H1 (cell line): Measurements from ENCODE around the gene DTNB. TPM values are rescaled to one million over a fixed set of nuclear protein-coding genes. Genes with fewer than 3 reads are reported as not detected.

Experiments
- CTCF ChIA-PET: fragments of 300-600 bp; sonication (Branson Sonifier 250); formaldehyde crosslinking; loops from one replicate; lab custom pipeline; 2021; ENCODE audit not compliant: partially characterized antibody; lab: Charles Lee
- POLR2A ChIA-PET: fragments of 300-600 bp; sonication (Branson Sonifier 250); formaldehyde crosslinking; loops from one replicate; lab custom pipeline; 2021; ENCODE audit warnings: inconsistent platforms; ENCODE audit not compliant: partially characterized antibody; lab: Charles Lee
- DNase-seq, 2 experiments: peaks; one replicate each; pipeline versions ENCODE4 v3.0.0 to v3.0.0-alpha.2; 2010 to 2022; ENCODE audit warnings: low spot score in 2 of 2, low read depth in 1 of 2, mixed read lengths in 1 of 2
- FAIRE-seq: peaks from 2 replicates; lab custom pipeline; 2011; peaks lifted over from hg19 to GRCh38; lab: Jason Lieb, UNC
- H2AFZ ChIP-seq: 2 replicates; pipeline ENCODE4 v1.8.1; 2012; ENCODE audit warnings: low read length, inconsistent platforms
- H2AK5ac ChIP-seq: 2 replicates; pipeline ENCODE4 v1.6.1; 2013; ENCODE audit warnings: low read depth, low read length
- H2BK120ac ChIP-seq: replicated peaks from 2 replicates; pipeline ENCODE3; 2013; ENCODE audit warnings: low read depth, low read length, inconsistent platforms
- H2BK12ac ChIP-seq: 2 replicates; pipeline ENCODE4 v1.6.1; 2013; ENCODE audit warnings: low read depth, low read length
- H2BK15ac ChIP-seq: 2 replicates; pipeline ENCODE4 v1.6.1; 2013; ENCODE audit warnings: low read length
- H2BK20ac ChIP-seq: 2 replicates; pipeline ENCODE4 v1.6.1; 2013; ENCODE audit warnings: low read length
- H2BK5ac ChIP-seq: 2 replicates; pipeline ENCODE4 v1.6.1; 2013; ENCODE audit warnings: low read depth, low read length
- H3K14ac ChIP-seq: 2 replicates; pipeline ENCODE4 v1.6.1; 2013; ENCODE audit warnings: inconsistent platforms; ENCODE audit not compliant: insufficient read length
- H3K18ac ChIP-seq: 2 replicates; pipeline ENCODE4 v1.6.1; 2013; ENCODE audit warnings: low read length; ENCODE audit errors: extremely low read depth
- H3K23ac ChIP-seq: 2 replicates; pipeline ENCODE4 v1.6.1; 2013; ENCODE audit warnings: inconsistent platforms; ENCODE audit not compliant: insufficient read length
- H3K23me2 ChIP-seq: 2 replicates; pipeline ENCODE4 v1.6.1; 2013; ENCODE audit warnings: low read depth, low read length
- H3K27ac ChIP-seq: 2 replicates; pipeline ENCODE4 v1.6.1; 2011; ENCODE audit warnings: low read depth, low read length, inconsistent platforms
- H3K27me3 ChIP-seq, 4 experiments: replicated peaks in 1 of 4; 1 replicate in 1 of 4; 2 replicates in 3 of 4; pipeline versions ENCODE4 v1.6.1 to v1.8.1; 2011 to 2013; ENCODE audit warnings: low read length in 3 of 4, mild to moderate bottlenecking in 3 of 4, inconsistent platforms in 2 of 4, mixed read lengths in 2 of 4, moderate library complexity in 1 of 4; ENCODE audit not compliant: control insufficient read depth in 3 of 4, insufficient read depth in 3 of 4; ENCODE audit errors: extremely low read depth in 1 of 4
- H3K36me3 ChIP-seq, 4 experiments: 2 replicates each; pipeline versions ENCODE4 v1.6.1 to v1.8.1; 2011 to 2013; ENCODE audit warnings: mild to moderate bottlenecking in 4 of 4, low read length in 3 of 4, moderate library complexity in 2 of 4, control low read depth in 1 of 4, inconsistent platforms in 1 of 4; ENCODE audit not compliant: insufficient read depth in 4 of 4, control insufficient read depth in 2 of 4
- H3K4ac ChIP-seq: replicated peaks from 2 replicates; pipeline ENCODE3; 2013; ENCODE audit warnings: low read length, low read depth, mixed read lengths, inconsistent platforms; ENCODE audit not compliant: insufficient read length
- H3K4me1 ChIP-seq, 4 experiments: replicated peaks in 1 of 4; 1 replicate in 1 of 4; 2 replicates in 3 of 4; pipeline versions ENCODE4 v1.6.1 to v1.8.1; 2011 to 2013; ENCODE audit warnings: low read length in 3 of 4, inconsistent platforms in 2 of 4, mixed read lengths in 1 of 4; ENCODE audit not compliant: insufficient read depth in 4 of 4, control insufficient read depth in 3 of 4
- H3K4me2 ChIP-seq, 2 experiments: 2 replicates each; pipeline versions ENCODE4 v1.6.1 to v1.8.1; 2011 to 2013; ENCODE audit warnings: low read depth in 2 of 2, low read length in 2 of 2, control low read depth in 1 of 2, inconsistent platforms in 1 of 2, mild to moderate bottlenecking in 1 of 2; ENCODE audit not compliant: insufficient read depth in 1 of 2
- H3K4me3 ChIP-seq, 4 experiments: fragments of 200-600, 300-600 bp in 1 of 4; sonication (generic), shearing (Covaris generic), sonication (Bioruptor Twin) in 1 of 4; 2 replicates each; pipeline versions ENCODE4 v1.5.1 to v1.8.1; 2011 to 2016; ENCODE audit warnings: low read length in 4 of 4, low read depth in 3 of 4, control low read depth in 2 of 4, inconsistent platforms in 2 of 4, mild to moderate bottlenecking in 2 of 4, mixed read lengths in 1 of 4, moderate library complexity in 1 of 4; ENCODE audit not compliant: insufficient read depth in 2 of 4; ENCODE audit errors: extremely low read depth in 1 of 4
- H3K56ac ChIP-seq: replicated peaks from 2 replicates; pipeline ENCODE3; 2013; ENCODE audit warnings: low read depth, mild to moderate bottlenecking, mixed read lengths, low read length, inconsistent platforms; ENCODE audit not compliant: insufficient read length
- H3K79me1 ChIP-seq: 2 replicates; pipeline ENCODE4 v1.6.1; 2013; ENCODE audit warnings: low read depth, low read length, control low read depth
- H3K79me2 ChIP-seq, 2 experiments: 2 replicates each; pipeline versions ENCODE4 v1.6.1 to v1.8.1; 2012 to 2013; ENCODE audit warnings: low read length in 2 of 2, mild to moderate bottlenecking in 2 of 2, inconsistent platforms in 1 of 2; ENCODE audit not compliant: insufficient read depth in 2 of 2, control insufficient read depth in 1 of 2
- H3K9ac ChIP-seq, 4 experiments: replicated peaks in 1 of 4; 1 replicate in 1 of 4; 2 replicates in 3 of 4; pipeline versions ENCODE4 v1.6.1 to v1.8.1; 2011 to 2013; ENCODE audit warnings: low read depth in 3 of 4, low read length in 3 of 4, control low read depth in 2 of 4, mild to moderate bottlenecking in 2 of 4, moderate library complexity in 2 of 4, inconsistent platforms in 1 of 4; ENCODE audit errors: extremely low read depth in 1 of 4
- H3K9me3 ChIP-seq, 2 experiments: 2 replicates each; pipeline versions ENCODE4 v1.6.1 to v1.8.1; 2012 to 2013; ENCODE audit warnings: mild to moderate bottlenecking in 2 of 2, moderate library complexity in 2 of 2, control low read depth in 1 of 2, inconsistent platforms in 1 of 2, low read depth in 1 of 2, low read length in 1 of 2, mixed read lengths in 1 of 2; ENCODE audit not compliant: insufficient read depth in 2 of 2
- H4K20me1 ChIP-seq, 2 experiments: replicated peaks in 1 of 2; 2 replicates each; pipeline versions ENCODE3 to v1.8.1; 2011 to 2013; ENCODE audit warnings: inconsistent platforms in 2 of 2, low read length in 2 of 2, mild to moderate bottlenecking in 1 of 2; ENCODE audit not compliant: insufficient read depth in 2 of 2, control insufficient read depth in 1 of 2
- H4K5ac ChIP-seq: 2 replicates; pipeline ENCODE4 v1.6.1; 2013; ENCODE audit warnings: low read length, low read depth, mixed read lengths, inconsistent platforms; ENCODE audit not compliant: insufficient read length
- H4K8ac ChIP-seq: 2 replicates; pipeline ENCODE4 v1.8.0; 2013; ENCODE audit warnings: mild to moderate bottlenecking, moderate library complexity, low read length, inconsistent platforms; ENCODE audit not compliant: insufficient read depth; ENCODE audit errors: extremely low read depth
- H4K91ac ChIP-seq: replicated peaks from 2 replicates; pipeline ENCODE3; 2013; ENCODE audit warnings: low read length, mixed read lengths, inconsistent platforms; ENCODE audit not compliant: insufficient read length
- FOSL1 ChIP-seq: IDR thresholded peaks from 2 replicates; pipeline ENCODE4 v1.6.1; 2011; ENCODE audit warnings: mild to moderate bottlenecking, low read depth, low read length, moderate library complexity; ENCODE audit not compliant: insufficient read depth
- MAFK ChIP-seq: IDR thresholded peaks from 2 replicates; pipeline ENCODE4 v1.6.1; 2012; ENCODE audit warnings: low read depth, mild to moderate bottlenecking, improper control_type of control experiment, low read length
- NRF1 ChIP-seq: IDR thresholded peaks from 2 replicates; pipeline ENCODE4 v1.6.1; 2011; ENCODE audit warnings: mild to moderate bottlenecking, low read depth, low read length, improper control_type of control experiment
- RBBP5 ChIP-seq: IDR thresholded peaks from 2 replicates; pipeline ENCODE4 v1.7.1; 2012; ENCODE audit warnings: low read depth, mild to moderate bottlenecking, inconsistent platforms, low read length, moderate library complexity, borderline replicate concordance
- TCF12 ChIP-seq: IDR thresholded peaks from 2 replicates; pipeline ENCODE4 v1.6.1; 2011; ENCODE audit warnings: low read depth, mild to moderate bottlenecking, low read length
- polyA plus RNA-seq, 7 experiments: library from polyadenylated mRNA; depleted of rRNA in 3 of 7; stranded (reverse) in 5 of 7; unstranded in 2 of 7; fragments of >200 nt in 5 of 7; fragments of 200-250 nt in 2 of 7; gene quantifications; 1 replicate in 5 of 7; 2 replicates in 1 of 7; 4 replicates in 1 of 7; pipeline versions ENCODE4 v1.2.1 to v1.2.3, GENCODE V29; 2011 to 2013; ENCODE audit warnings: missing spikeins in 2 of 7, mixed read lengths in 2 of 7
- total RNA-seq: library from RNA; stranded (reverse); fragmentation: NEBNext Ultra II Directional; extraction: Animal tissue kit (Norgen Biotek cat#: 25700); gene quantifications from 2 replicates; pipeline ENCODE4 v1.2.1, GENCODE V29; 2021
- TF ChIP-seq, protein P1 (sequence below): IDR thresholded peaks from 2 replicates; pipeline ENCODE4 v1.6.1; 2012; ENCODE audit warnings: inconsistent platforms

The DTNB gene
- total and polyA plus RNA-seq, 2 of the 8 experiments (the other 6 are each of a cell fraction or from before 2014, with no cell fraction given) = 39.6 to 49.5 TPM

DNA sequence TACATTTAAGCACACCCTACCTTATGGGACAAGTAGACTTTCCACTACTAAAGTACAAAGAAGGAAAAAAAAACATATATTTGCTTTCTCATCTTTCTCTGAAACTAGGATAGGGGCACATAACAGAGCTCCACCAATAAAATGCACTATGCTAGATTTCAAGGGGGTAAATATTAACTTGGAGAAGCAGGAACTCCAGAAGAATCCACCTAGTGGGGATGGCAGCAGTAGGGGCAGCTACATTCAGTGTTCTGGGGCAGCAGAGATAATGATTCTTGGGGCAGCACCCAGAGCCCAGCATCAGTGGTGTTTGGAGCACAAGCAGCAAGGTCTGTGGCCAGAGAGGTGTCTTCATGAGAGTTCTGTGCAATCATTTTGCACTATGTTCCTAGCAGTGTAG, 64.7 kb downstream of the DTNB start:
- Histone ChIP-seq H3K36me3 (no peaks in the 10 kb centered on the region), H2AK5ac (no peak overlapping the region), H3K4me3 (no peak overlapping the region), H2BK120ac (no peak overlapping the region), H2BK15ac (no peak overlapping the region), H3K4me2 (no peak overlapping the region), H2BK5ac (no peak overlapping the region), H2BK12ac (no peak overlapping the region), H3K14ac (no peak overlapping the region), H3K79me2 (peaks cover 0 to 10% of the 10 kb centered on the region in 2 experiments; a peak in 2 of 4 replicates), H3K79me1 (no peaks in the 10 kb centered on the region), H3K4me1 (no peaks in the 10 kb centered on the region), H3K4ac (no peak overlapping the region), H3K9ac (no peak overlapping the region), H3K23ac (no peak overlapping the region), H3K27me3 (no peaks in the 10 kb centered on the region), H4K91ac (no peak overlapping the region), H3K56ac (no peak overlapping the region), H3K27ac (no peak overlapping the region), H2BK20ac (no peak overlapping the region), H3K9me3 (no peaks in the 10 kb centered on the region), H4K5ac (no peak overlapping the region), H3K18ac (no peak overlapping the region), H2AFZ (no peak overlapping the region), H4K8ac (no peak overlapping the region), H4K20me1 (peaks cover 0 to 3% of the 10 kb centered on the region in 2 experiments), H3K23me2 (no peaks in the 10 kb centered on the region)
- TF ChIP-seq FOSL1 (no peak), MAFK (no peak), NRF1 (no peak), TCF12 (no peak), RBBP5 (no peak)
- TF ChIP-seq, protein P1, sequence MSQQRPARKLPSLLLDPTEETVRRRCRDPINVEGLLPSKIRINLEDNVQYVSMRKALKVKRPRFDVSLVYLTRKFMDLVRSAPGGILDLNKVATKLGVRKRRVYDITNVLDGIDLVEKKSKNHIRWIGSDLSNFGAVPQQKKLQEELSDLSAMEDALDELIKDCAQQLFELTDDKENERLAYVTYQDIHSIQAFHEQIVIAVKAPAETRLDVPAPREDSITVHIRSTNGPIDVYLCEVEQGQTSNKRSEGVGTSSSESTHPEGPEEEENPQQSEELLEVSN = no peak
- ChIA-PET CTCF (interaction anchor here (0.6 to 5.7 kb wide), 20 partner anchors 9 to 899 kb away, joined by 3 to 72 read pairs (median 5); no protein-coding TSS in a partner anchor), POLR2A (interaction anchor here (0.7 to 1.4 kb wide), 4 partner anchors 15 to 65 kb away, joined by 3 read pairs; partner anchors contain the start of gene DTNB)
- FAIRE-seq (no peak), DNase-seq (no peak)
